ENCODE results near the gene DDHD1. TPM values are rescaled to one million over a fixed set of nuclear protein-coding genes. Genes with fewer than 3 reads are reported as not detected.

DDHD1 gene
- total RNA-seq (2021) = 12.8 and 15.7 TPM in 2 replicates
- long read RNA-seq, full-length matches to known transcripts = 12 of 36 reads
- long read RNA-seq, partial matches to known transcripts = 10 of 36 reads
- long read RNA-seq, other reads (novel, unspliced or antisense) = 14 of 36 reads

GRCh38 chr14:53152887-53153701, at the start of gene DDHD1:
DDHD1 (minus strand) TSS chr14:53153323; CDS start chr14:53153098, 225 bp downstream.
- Mint-ChIP-seq H3K4me1 (peaks cover 20 to 27% of the 10 kb centered on the region in 2 experiments), H3K27me3 (ENCODE audit: low read depth) (peaks cover 3% of the 10 kb centered on the region; the same call in 1 of the 2 replicates), H3K4me3 (peak within 1 kb of the TSS; percentile 93 to 96), H3K27ac (peak within 1 kb of the TSS; percentile 72 to 78 (median 76); a peak in 5 of 7 replicates), H3K9me3 (peaks cover 0 to 3% of the 10 kb centered on the region in 2 experiments; a peak in 1 of 5 replicates), H3K36me3 (ENCODE audit: insufficient read depth in 1 of 3, low read depth in 3 of 3) (peaks cover 0 to 2% (median 0%) of the 10 kb centered on the region in 3 experiments; a peak in 2 of 7 replicates)
- H4K8ac ChIP-seq (replicated peaks; ENCODE audit: insufficient read length, low read depth, low read length) = no peak within 1 kb of the TSS
- WGBS (ENCODE audit: extremely low coverage, insufficient read length, low lambda C conversion rate) = no CpG with 5 or more reads among the region's 93 CpGs
- no peak within 1 kb of the TSS for H2BK120ac ChIP-seq (ENCODE audit: low read depth, low read length, poor library complexity, severe bottlenecking)
- H3K14ac ChIP-seq (ENCODE audit: insufficient read depth, low read length) = peak within 1 kb of the TSS; percentile 67
- H2BK20ac ChIP-seq (ENCODE audit: low read depth, low read length, poor library complexity, severe bottlenecking) = no peak within 1 kb of the TSS
- H4K5ac ChIP-seq (ENCODE audit: insufficient read length, low read depth, low read length) = no peak within 1 kb of the TSS
- H3K23ac ChIP-seq (ENCODE audit: insufficient read length, low read depth, low read length) = no peak within 1 kb of the TSS
- H2BK5ac ChIP-seq (ENCODE audit: insufficient read length, low read length) = no peak within 1 kb of the TSS
- H3K18ac ChIP-seq (ENCODE audit: insufficient read length, low read depth, low read length) = peak within 1 kb of the TSS; percentile 43
- TF ChIP-seq CTCF (conservative IDR thresholded peaks at IDR 0.05) = no peak
- H3T11ph ChIP-seq (ENCODE audit: low read length) = no peak within 1 kb of the TSS
- H3K27me3 ChIP-seq (ENCODE audit: insufficient read depth, low read length) = no peaks in the 10 kb centered on the region
- peak within 1 kb of the TSS; percentile 15 for H3K9ac ChIP-seq (ENCODE audit: extremely low read depth, insufficient read length, low read length)
- H3K56ac ChIP-seq (ENCODE audit: insufficient read length, low read depth, low read length) = no peak within 1 kb of the TSS
- no peak within 1 kb of the TSS for H3K27ac ChIP-seq (ENCODE audit: insufficient read length, low read depth, low read length)
- H2AFZ ChIP-seq (ENCODE audit: low read length) = peak within 1 kb of the TSS; percentile 17
- no peak within 1 kb of the TSS for H3K4ac ChIP-seq (ENCODE audit: low read depth, low read length)
- no peak within 1 kb of the TSS for H2BK12ac ChIP-seq (ENCODE audit: insufficient read length, low read depth, low read length)
- H4K91ac ChIP-seq (ENCODE audit: insufficient read length, low read depth, low read length) = no peak within 1 kb of the TSS
- no peak within 1 kb of the TSS for H2BK15ac ChIP-seq (ENCODE audit: low read depth, low read length)
- H4K20me1 ChIP-seq (ENCODE audit: control insufficient read depth, insufficient read depth, insufficient read length) = no peaks in the 10 kb centered on the region
- DNase-seq = peak; percentile 85
- peaks cover 9% of the 10 kb centered on the region; the same call in 1 of the 2 replicates for H3K79me2 ChIP-seq (ENCODE audit: insufficient read depth, low read length)
- H3K79me1 ChIP-seq (ENCODE audit: insufficient read depth, low read depth, low read length, poor library complexity, severe bottlenecking) = no peaks in the 10 kb centered on the region
- H2AK5ac ChIP-seq (ENCODE audit: insufficient read length, low read length) = no peak within 1 kb of the TSS
- H3K23me2 ChIP-seq (ENCODE audit: insufficient read length, low read depth, low read length, poor library complexity, severe bottlenecking) = peaks cover 12% of the 10 kb centered on the region
- no peaks in the 10 kb centered on the region; the same call in 1 of the 2 replicates for H3K4me1 ChIP-seq (ENCODE audit: insufficient read depth, low read length)
- peak within 1 kb of the TSS; percentile 59 for H3K4me2 ChIP-seq (ENCODE audit: insufficient read depth, insufficient read length, low read length)
- no peaks in the 10 kb centered on the region for H3K9me3 ChIP-seq (ENCODE audit: control insufficient read depth, low read depth, low read length)
